ENCODE results near the gene KCNMB1.

Gene KCNMB1

GRCh38 chr5:170418736-170419135, 29.6 kb upstream of the KCNMB1 start:
- Histone ChIP-seq H3K27me3 (ENCODE audit: control insufficient read depth in 5 of 5, insufficient read depth in 4 of 5, low read length in 5 of 5) (peaks cover 0 to 4% (median 0%) of the 10 kb centered on the region in 5 donors), H3K27ac (ENCODE audit: low read depth, low read length) (no peak overlapping the region), H3K4me1 (ENCODE audit: control insufficient read depth in 5 of 5, insufficient read depth in 5 of 5, low read length in 5 of 5) (peaks cover 0 to 15% (median 3%) of the 10 kb centered on the region in 5 donors), H3K36me3 (ENCODE audit: control insufficient read depth in 5 of 5, insufficient read depth in 5 of 5, low read length in 5 of 5) (no peaks in the 10 kb centered on the region), H3K9ac (ENCODE audit: low read length in 5 of 5) (no peak overlapping the region), H3K9me3 (ENCODE audit: control insufficient read depth in 5 of 5, low read length in 5 of 5) (no peaks in the 10 kb centered on the region), H3K4me3 (ENCODE audit: low read depth in 1 of 5, low read length in 5 of 5) (no peak overlapping the region)

DNA sequence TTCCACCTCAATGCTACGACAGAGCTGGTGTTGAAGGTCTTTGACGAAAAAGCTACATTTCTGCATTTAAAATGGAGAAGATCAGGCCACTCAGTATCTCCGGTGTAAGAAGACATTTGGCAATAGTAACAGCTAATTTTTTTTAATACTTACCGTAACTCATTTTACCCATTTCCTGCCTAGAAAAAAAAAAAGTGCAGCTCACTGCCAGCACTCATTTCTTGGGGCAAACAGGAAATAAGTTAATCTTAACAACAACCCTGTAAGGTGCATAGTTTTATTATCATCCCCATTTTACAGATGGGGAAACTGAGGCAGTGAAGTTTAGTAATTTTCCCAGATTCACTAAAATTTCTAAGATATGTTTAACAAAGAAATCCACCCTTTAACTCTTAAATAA, 27.4 kb upstream of the KCNMB1 start:
- Histone ChIP-seq H3K4me1 (ENCODE audit: control insufficient read depth in 5 of 5, insufficient read depth in 5 of 5, low read length in 5 of 5) (peaks cover 0 to 7% (median 0%) of the 10 kb centered on the region in 5 donors), H3K27ac (ENCODE audit: low read depth, low read length) (no peak overlapping the region), H3K9ac (ENCODE audit: low read length in 5 of 5) (no peak overlapping the region), H3K4me3 (ENCODE audit: low read depth in 1 of 5, low read length in 5 of 5) (no peak overlapping the region), H3K36me3 (ENCODE audit: control insufficient read depth in 5 of 5, insufficient read depth in 5 of 5, low read length in 5 of 5) (no peaks in the 10 kb centered on the region), H3K9me3 (ENCODE audit: control insufficient read depth in 5 of 5, low read length in 5 of 5) (no peaks in the 10 kb centered on the region), H3K27me3 (ENCODE audit: control insufficient read depth in 5 of 5, insufficient read depth in 4 of 5, low read length in 5 of 5) (no peaks in the 10 kb centered on the region)

DNA sequence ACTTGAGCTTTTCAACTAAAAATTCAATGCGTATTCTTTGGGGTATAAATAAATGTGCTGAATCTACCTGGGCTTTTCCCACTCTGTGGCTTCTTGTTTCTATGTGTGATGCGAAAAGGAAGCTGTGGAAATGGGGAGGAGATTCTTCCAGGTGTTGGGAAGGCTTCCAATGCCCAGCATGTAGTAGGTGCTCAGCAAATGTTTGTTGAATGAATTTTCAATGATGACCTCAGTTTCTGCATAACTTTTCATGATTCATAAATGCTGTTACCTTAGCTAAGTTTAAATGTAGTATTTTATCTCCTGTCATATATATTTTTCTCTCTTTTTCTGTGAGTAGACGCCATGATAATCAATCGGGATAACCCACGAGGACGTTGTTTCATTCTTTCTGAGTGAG, 25.6 kb upstream of the KCNMB1 start:
- H3K27ac ChIP-seq (ENCODE audit: low read depth, low read length): no peak overlapping the region
- H3K9me3 ChIP-seq (ENCODE audit: control insufficient read depth in 5 of 5, low read length in 5 of 5): no peaks in the 10 kb centered on the region
- H3K4me3 ChIP-seq (ENCODE audit: low read depth in 1 of 5, low read length in 5 of 5): no peak overlapping the region
- H3K36me3 ChIP-seq (ENCODE audit: control insufficient read depth in 5 of 5, insufficient read depth in 5 of 5, low read length in 5 of 5): no peaks in the 10 kb centered on the region
- no peaks in the 10 kb centered on the region for H3K4me1 ChIP-seq (ENCODE audit: control insufficient read depth in 5 of 5, insufficient read depth in 5 of 5, low read length in 5 of 5)
- no peaks in the 10 kb centered on the region for H3K27me3 ChIP-seq (ENCODE audit: control insufficient read depth in 5 of 5, insufficient read depth in 4 of 5, low read length in 5 of 5)
- no peak overlapping the region for H3K9ac ChIP-seq (ENCODE audit: low read length in 5 of 5)

DNA sequence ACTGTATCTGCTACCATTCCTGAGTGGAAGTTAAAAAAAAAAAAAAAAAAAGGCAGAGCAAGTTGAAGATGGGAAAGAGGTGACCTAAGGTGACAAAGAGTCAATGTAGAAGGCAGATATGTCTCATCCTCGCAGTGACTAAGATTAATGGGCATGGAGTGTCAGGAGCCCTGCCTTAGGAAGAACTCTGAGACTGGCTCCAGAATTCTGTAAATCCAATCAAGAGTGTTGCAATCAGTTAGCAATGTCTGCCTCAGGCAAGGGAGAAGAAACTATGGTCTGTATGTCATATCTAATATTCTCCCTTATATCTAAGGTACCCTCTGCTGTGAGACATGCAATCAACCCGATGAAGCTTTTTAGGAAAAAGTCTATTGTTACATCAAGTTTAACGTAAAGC, 24.7 kb upstream of the KCNMB1 start:
- Histone ChIP-seq H3K9ac (ENCODE audit: low read length in 5 of 5) (no peak overlapping the region), H3K27me3 (ENCODE audit: control insufficient read depth in 5 of 5, insufficient read depth in 4 of 5, low read length in 5 of 5) (no peaks in the 10 kb centered on the region), H3K27ac (ENCODE audit: low read depth, low read length) (no peak overlapping the region), H3K36me3 (ENCODE audit: control insufficient read depth in 5 of 5, insufficient read depth in 5 of 5, low read length in 5 of 5) (no peaks in the 10 kb centered on the region), H3K4me1 (ENCODE audit: control insufficient read depth in 5 of 5, insufficient read depth in 5 of 5, low read length in 5 of 5) (no peaks in the 10 kb centered on the region), H3K9me3 (ENCODE audit: control insufficient read depth in 5 of 5, low read length in 5 of 5) (no peaks in the 10 kb centered on the region), H3K4me3 (ENCODE audit: low read depth in 1 of 5, low read length in 5 of 5) (no peak overlapping the region)

GRCh38 chr5:170411100-170411499, 21.9 kb upstream of the KCNMB1 start:
- H3K27me3 ChIP-seq (ENCODE audit: control insufficient read depth in 5 of 5, insufficient read depth in 4 of 5, low read length in 5 of 5): no peaks in the 10 kb centered on the region
- H3K9ac ChIP-seq (ENCODE audit: low read length in 5 of 5): no peak overlapping the region
- H3K9me3 ChIP-seq (ENCODE audit: control insufficient read depth in 5 of 5, low read length in 5 of 5): no peaks in the 10 kb centered on the region
- no peaks in the 10 kb centered on the region for H3K36me3 ChIP-seq (ENCODE audit: control insufficient read depth in 5 of 5, insufficient read depth in 5 of 5, low read length in 5 of 5)
- peaks cover 0 to 8% (median 6%) of the 10 kb centered on the region in 5 donors for H3K4me1 ChIP-seq (ENCODE audit: control insufficient read depth in 5 of 5, insufficient read depth in 5 of 5, low read length in 5 of 5)
- H3K27ac ChIP-seq (ENCODE audit: low read depth, low read length): no peak overlapping the region
- no peak overlapping the region for H3K4me3 ChIP-seq (ENCODE audit: low read depth in 1 of 5, low read length in 5 of 5)

GRCh38 chr5:170410401-170410800, 21.2 kb upstream of the KCNMB1 start:
- Histone ChIP-seq H3K27ac (ENCODE audit: low read depth, low read length) (no peak overlapping the region), H3K9me3 (ENCODE audit: control insufficient read depth in 5 of 5, low read length in 5 of 5) (no peaks in the 10 kb centered on the region), H3K36me3 (ENCODE audit: control insufficient read depth in 5 of 5, insufficient read depth in 5 of 5, low read length in 5 of 5) (no peaks in the 10 kb centered on the region), H3K27me3 (ENCODE audit: control insufficient read depth in 5 of 5, insufficient read depth in 4 of 5, low read length in 5 of 5) (no peaks in the 10 kb centered on the region), H3K4me1 (ENCODE audit: control insufficient read depth in 5 of 5, insufficient read depth in 5 of 5, low read length in 5 of 5) (peaks cover 0 to 10% (median 6%) of the 10 kb centered on the region in 5 donors), H3K4me3 (ENCODE audit: low read depth in 1 of 5, low read length in 5 of 5) (no peak overlapping the region), H3K9ac (ENCODE audit: low read length in 5 of 5) (no peak overlapping the region)

- no peak overlapping the region for H3K9ac ChIP-seq (ENCODE audit: low read length in 5 of 5)
- H3K27me3 ChIP-seq (ENCODE audit: control insufficient read depth in 5 of 5, insufficient read depth in 4 of 5, low read length in 5 of 5): no peaks in the 10 kb centered on the region
- H3K27ac ChIP-seq (ENCODE audit: low read depth, low read length): no peak overlapping the region
- H3K4me1 ChIP-seq (ENCODE audit: control insufficient read depth in 5 of 5, insufficient read depth in 5 of 5, low read length in 5 of 5): peaks cover 0 to 10% (median 6%) of the 10 kb centered on the region in 5 donors
- peaks cover 0 to 2% (median 0%) of the 10 kb centered on the region in 5 donors for H3K9me3 ChIP-seq (ENCODE audit: control insufficient read depth in 5 of 5, low read length in 5 of 5)
- no peaks in the 10 kb centered on the region for H3K36me3 ChIP-seq (ENCODE audit: control insufficient read depth in 5 of 5, insufficient read depth in 5 of 5, low read length in 5 of 5)
- no peak overlapping the region for H3K4me3 ChIP-seq (ENCODE audit: low read depth in 1 of 5, low read length in 5 of 5)
Measured at GRCh38 chr5:170408877-170409660, 19.9 kb upstream of the KCNMB1 start.

- Histone ChIP-seq H3K27me3 (ENCODE audit: control insufficient read depth in 5 of 5, insufficient read depth in 4 of 5, low read length in 5 of 5) (no peaks in the 10 kb centered on the region), H3K4me1 (ENCODE audit: control insufficient read depth in 5 of 5, insufficient read depth in 5 of 5, low read length in 5 of 5) (peaks cover 0 to 10% (median 6%) of the 10 kb centered on the region in 5 donors), H3K36me3 (ENCODE audit: control insufficient read depth in 5 of 5, insufficient read depth in 5 of 5, low read length in 5 of 5) (no peaks in the 10 kb centered on the region), H3K4me3 (ENCODE audit: low read depth in 1 of 5, low read length in 5 of 5) (no peak overlapping the region), H3K9me3 (ENCODE audit: control insufficient read depth in 5 of 5, low read length in 5 of 5) (peaks cover 0 to 2% (median 0%) of the 10 kb centered on the region in 5 donors), H3K9ac (ENCODE audit: low read length in 5 of 5) (no peak overlapping the region), H3K27ac (ENCODE audit: low read depth, low read length) (no peak overlapping the region)
Measured at GRCh38 chr5:170408226-170408625, 19.1 kb upstream of the KCNMB1 start.

GRCh38 chr5:170407062-170407461, 17.9 kb upstream of the KCNMB1 start:
- H3K4me1 ChIP-seq (ENCODE audit: control insufficient read depth in 5 of 5, insufficient read depth in 5 of 5, low read length in 5 of 5): peaks cover 0 to 10% (median 6%) of the 10 kb centered on the region in 5 donors
- H3K9me3 ChIP-seq (ENCODE audit: control insufficient read depth in 5 of 5, low read length in 5 of 5): peaks cover 0 to 6% (median 0%) of the 10 kb centered on the region in 5 donors
- H3K4me3 ChIP-seq (ENCODE audit: low read depth in 1 of 5, low read length in 5 of 5): no peak overlapping the region
- no peaks in the 10 kb centered on the region for H3K27me3 ChIP-seq (ENCODE audit: control insufficient read depth in 5 of 5, insufficient read depth in 4 of 5, low read length in 5 of 5)
- H3K36me3 ChIP-seq (ENCODE audit: control insufficient read depth in 5 of 5, insufficient read depth in 5 of 5, low read length in 5 of 5): no peaks in the 10 kb centered on the region
- no peak overlapping the region for H3K9ac ChIP-seq (ENCODE audit: low read length in 5 of 5)
- no peak overlapping the region for H3K27ac ChIP-seq (ENCODE audit: low read depth, low read length)

DNA sequence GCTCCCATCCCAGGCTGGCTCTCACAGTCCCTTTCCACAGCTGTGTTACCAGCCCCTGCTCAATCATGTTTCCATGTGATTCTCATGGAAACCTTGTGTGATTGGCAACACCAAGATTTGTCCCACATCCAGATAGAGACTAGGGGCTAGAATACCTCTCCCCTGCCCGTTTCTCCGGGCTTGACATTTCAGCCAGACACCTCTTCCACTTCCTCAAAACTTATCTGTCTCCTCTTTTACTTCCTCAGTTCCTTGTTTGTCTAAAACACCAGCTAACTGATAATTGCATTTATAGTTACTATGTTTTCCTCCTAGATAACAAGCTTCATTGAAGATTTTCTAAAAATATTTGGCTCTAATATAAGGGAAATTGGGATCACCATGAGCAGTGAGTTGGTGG, 16.6 kb upstream of the KCNMB1 start:
- Histone ChIP-seq H3K9ac (ENCODE audit: low read length in 5 of 5) (no peak overlapping the region), H3K4me1 (ENCODE audit: control insufficient read depth in 5 of 5, insufficient read depth in 5 of 5, low read length in 5 of 5) (peaks cover 0 to 10% (median 6%) of the 10 kb centered on the region in 5 donors), H3K4me3 (ENCODE audit: low read depth in 1 of 5, low read length in 5 of 5) (no peak overlapping the region), H3K9me3 (ENCODE audit: control insufficient read depth in 5 of 5, low read length in 5 of 5) (peaks cover 0 to 6% (median 0%) of the 10 kb centered on the region in 5 donors), H3K36me3 (ENCODE audit: control insufficient read depth in 5 of 5, insufficient read depth in 5 of 5, low read length in 5 of 5) (no peaks in the 10 kb centered on the region), H3K27ac (ENCODE audit: low read depth, low read length) (no peak overlapping the region), H3K27me3 (ENCODE audit: control insufficient read depth in 5 of 5, insufficient read depth in 4 of 5, low read length in 5 of 5) (no peaks in the 10 kb centered on the region)

All from subcutaneous abdominal adipose tissue (tissue), 5 donors.